HG03108 (cell line): Measurements from ENCODE around the gene SLIT1.
"Not testable (repeated sequence)": the region's sequence is repeated elsewhere in the genome, so short reads cannot be mapped to it uniquely, and the experiment has no call there.

Experiments
- ATAC-seq: cut with Tn5 transposase; IDR thresholded peaks from one replicate; pipeline ENCODE4 v1.9.1; 2021; ENCODE audit warnings: moderate library complexity; ENCODE audit not compliant: unreplicated experiment

The SLIT1 gene

GRCh38 chr10:97087296-97087695 lies 98.5 kb downstream of the SLIT1 start:
- ATAC-seq: no peak

GRCh38 chr10:97086530-97086929 lies 99.2 kb downstream of the SLIT1 start:
- ATAC-seq: no peak

DNA sequence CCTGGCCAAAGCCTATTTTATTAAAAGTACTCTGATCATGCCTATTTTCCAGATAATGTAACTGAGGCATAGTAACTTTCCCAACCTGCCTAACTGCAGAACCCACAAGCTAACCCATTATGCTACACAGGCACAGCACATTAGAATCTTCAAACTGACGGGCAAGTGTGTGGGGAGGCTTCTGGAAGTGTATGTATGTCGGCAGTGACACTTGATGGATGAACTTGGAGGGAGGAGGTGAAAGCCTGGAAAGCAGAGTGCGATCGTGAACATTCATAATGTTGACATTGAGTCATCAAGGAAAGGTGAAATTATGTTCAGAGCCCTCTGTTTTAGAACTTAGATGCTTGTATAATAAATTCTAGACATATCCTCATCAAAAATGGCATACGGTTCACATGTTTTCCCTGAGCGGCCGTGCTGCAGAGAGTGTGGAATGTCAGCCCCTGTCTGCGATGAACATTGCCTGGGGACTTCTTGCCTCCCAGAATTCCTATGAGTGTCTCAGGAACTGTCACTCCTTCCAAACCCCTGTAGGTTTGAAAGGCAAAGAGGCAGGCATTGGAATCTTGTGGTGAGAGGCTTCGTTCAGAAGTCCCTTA lies 102.4 kb downstream of the SLIT1 start:
- ATAC-seq: no peak

GRCh38 chr10:97082575-97082974 lies 103.2 kb downstream of the SLIT1 start:
- ATAC-seq: not testable (repeated sequence)

DNA sequence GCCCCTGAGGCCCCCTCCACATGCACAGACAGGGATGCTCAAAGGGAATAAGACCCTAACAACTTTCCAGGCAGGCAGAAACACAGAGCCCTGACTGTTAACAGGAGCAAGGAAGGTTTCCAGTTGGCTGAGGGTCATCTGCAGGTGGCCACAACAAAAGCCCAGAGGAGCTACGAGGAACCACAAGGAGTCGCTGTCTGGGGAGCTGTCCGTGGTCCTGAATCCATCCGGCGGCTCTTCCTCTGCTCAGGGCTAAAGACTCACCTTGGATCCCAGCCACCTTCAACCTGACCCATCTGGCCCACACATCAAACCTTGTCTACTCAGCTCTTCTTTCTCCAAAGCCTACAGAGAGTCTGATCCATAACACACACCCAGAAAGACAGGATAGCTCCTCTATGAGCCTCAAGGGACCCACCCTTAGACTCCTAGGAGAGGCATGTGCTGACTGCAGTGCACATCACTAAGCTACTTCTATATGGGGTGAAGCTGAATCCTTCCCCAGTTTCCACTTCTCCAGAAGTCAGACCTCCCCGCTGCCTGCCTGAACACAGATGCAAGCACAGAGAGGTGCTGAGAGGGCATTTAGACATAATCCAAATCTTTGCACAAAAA lies 104.0 kb downstream of the SLIT1 start:
- no peak for ATAC-seq

- no peak for ATAC-seq
These were observed 105.5 kb downstream of the SLIT1 start for GRCh38 chr10:97080051-97080776.

GRCh38 chr10:97079448-97079847 lies 106.3 kb downstream of the SLIT1 start:
- no peak for ATAC-seq

- no peak for ATAC-seq
These were observed 106.8 kb downstream of the SLIT1 start for GRCh38 chr10:97078938-97079445.

- no peak for ATAC-seq
These were observed 107.4 kb downstream of the SLIT1 start for GRCh38 chr10:97078261-97078937.

DNA sequence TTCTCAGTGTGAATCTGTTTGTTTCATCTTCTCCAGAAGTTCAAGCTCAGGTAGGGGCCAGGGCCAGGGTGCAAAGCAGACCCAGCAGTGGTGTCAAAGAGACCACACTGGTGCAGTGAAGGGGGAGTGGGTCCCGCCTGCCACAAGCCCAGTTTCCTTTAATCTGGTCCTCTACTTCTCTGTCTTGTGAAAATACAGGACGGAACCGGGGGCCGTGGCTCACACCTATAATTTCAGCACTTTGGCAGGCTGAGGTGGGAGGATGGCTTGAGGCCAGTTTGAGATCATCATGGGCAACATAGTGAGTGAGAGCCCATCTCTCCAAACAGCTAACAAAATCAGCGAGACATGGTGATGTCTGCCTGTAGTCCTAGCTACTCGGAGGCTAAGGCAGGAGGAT lies 109.0 kb downstream of the SLIT1 start:
- ATAC-seq: no peak

DNA sequence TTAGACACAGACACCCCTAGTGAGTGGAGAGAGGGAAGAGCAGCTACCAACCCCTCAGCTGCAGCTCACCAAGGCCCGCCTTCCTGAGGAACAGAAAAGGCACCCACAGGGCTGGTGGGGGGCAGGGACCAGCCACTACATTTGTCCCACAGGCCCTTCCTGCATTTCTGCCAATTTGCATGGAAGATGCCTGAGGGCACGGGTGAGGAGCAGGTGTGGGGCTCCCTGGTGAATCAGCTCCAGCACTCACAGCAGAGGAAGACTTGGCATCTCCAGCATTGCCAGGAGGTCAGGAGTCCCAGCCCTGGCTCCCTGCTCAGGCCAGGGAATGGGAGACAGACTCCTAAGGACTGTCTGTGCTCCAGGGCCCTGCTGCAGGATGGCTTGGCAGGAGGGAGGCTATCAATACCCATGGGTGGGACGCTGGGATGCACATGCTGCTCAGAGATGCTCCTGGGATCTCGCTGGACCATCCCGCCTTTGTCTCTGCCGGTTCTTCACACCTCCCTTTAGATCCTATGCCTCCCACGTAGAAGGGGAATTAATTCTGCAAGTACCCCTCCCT lies 109.7 kb downstream of the SLIT1 start:
- no peak for ATAC-seq

DNA sequence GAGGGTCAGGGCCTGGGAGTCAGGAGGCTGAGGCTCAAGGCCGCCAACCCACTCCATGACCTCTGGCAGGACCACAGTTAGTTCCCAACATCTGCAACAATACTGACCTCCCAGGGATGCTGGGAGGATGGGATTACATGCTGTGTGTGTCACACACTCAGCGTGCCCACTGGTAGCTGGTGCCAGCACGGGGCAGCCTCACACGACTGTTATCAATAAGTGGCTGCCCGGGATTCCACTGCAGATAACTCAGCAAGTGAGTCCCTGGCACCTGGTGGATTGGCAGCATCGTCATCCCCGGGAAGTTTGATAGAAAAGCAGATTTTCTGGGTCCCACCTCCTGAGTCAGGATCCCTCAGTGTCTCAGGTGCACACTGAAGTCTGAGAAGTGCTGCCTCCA lies 110.3 kb downstream of the SLIT1 start:
- ATAC-seq: no peak

DNA sequence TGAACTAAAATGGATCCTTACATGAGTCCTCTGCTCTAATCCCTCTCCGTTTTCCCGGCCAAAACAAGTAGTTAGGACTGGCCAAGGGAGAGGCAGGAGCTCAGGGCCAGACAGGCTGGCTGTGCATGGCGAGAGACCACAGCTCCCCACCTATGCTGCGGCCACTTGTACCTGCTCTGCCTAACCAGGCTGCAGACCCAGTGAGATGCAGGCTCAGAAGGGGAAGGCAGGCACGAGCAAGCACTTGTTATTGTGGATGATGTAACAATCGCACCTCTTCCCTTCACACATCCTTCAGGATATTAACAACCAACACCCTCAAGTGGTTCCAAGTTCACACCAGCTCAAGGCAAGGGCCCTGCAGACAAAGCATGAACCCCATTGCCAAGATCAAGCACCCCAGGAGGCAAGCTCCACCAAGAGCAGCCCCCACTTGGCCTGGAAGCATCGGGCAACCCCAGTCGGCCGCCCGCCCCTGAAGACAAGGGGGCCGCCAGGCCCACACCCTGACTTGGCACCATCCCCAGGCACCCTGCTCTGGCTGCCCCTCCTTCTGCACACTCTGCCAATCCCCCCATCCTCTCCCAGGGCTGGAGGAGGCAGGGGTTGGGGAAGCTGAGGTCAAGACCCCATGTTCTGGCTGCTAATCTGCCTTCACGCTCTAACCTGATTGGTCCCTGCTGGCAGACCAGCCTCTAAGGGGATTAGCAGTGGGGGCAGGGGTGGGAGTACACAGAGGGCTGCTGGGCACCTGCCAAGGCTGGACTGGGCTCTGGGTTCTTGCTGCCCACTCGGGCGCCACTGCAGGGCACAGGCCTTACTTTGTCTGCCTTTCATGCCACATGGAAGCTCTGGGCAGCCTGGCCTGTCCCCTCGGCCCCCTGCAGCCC lies 111.3 kb downstream of the SLIT1 start:
- no peak for ATAC-seq

- no peak for ATAC-seq
These were observed 112.7 kb downstream of the SLIT1 start for GRCh38 chr10:97072851-97073665.

- ATAC-seq: no peak
These were observed 114.3 kb downstream of the SLIT1 start for GRCh38 chr10:97071496-97071895.

GRCh38 chr10:97069576-97070362 lies 116.0 kb downstream of the SLIT1 start:
- no peak for ATAC-seq

DNA sequence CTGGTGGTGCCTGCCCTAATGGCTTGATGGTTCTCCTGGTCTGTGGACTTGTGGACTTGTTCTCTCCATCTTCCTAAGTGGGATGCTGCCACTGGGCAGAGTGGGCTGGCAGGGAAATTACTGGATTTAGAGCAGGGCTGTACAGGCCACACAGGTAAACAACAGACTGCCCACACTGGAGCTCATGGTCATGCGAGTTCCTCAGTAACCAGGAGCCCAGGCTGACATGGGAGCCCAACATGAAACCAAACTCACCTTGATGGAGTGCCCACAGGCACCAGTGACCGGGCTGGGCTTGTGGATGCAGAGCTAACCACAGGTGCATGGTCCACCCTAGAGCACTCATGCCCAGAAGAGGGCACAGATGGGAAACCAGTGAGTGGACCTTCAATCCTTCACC lies 116.7 kb downstream of the SLIT1 start:
- no peak for ATAC-seq

DNA sequence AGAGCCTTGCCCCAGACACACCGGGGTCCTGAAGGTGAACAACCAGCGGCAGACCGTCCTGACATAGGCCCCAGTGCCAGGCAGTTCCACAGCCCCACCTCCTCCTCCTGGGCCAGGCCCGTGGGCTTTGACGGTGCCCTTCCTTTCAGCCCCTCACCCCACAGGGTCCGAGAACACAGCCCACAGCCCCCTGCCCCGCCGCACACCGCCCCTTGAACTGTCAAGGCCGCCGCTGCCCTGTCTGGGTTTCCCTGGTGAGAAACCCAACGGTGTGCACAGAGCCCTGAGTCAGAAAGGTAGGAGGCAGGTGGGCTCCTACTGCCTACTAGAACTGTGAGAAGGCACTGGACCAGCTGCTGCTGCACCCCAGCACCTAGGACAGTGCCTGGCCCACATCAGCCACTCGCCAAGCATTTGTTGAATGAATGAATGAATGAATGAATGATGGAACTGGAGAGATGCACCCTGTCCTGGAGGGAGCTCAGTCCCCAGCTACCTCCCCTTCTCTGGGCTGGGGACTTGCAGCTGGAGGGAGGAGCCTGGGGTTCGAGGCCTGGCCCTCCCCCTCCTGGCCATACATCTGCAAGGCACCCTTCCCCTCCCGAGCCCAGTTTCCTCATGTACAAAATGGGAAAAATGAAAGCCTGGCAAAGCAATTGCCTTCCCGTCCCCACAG lies 117.9 kb downstream of the SLIT1 start:
- ATAC-seq: no peak
